Sciatic nerve (tissue), 2 donors: ENCODE measurements around the gene SLC9A5. TPM values are rescaled to one million over a fixed set of nuclear protein-coding genes. Genes with fewer than 3 reads are reported as not detected.

Experiments used
- ATAC-seq: fragments of 200-7000 bp; cut with Tn5 transposase; one replicate; pipeline ENCODE4 v1.9.1; 2020; ENCODE audit warnings: mild to moderate bottlenecking, moderate library complexity
- DNase-seq: peaks from one replicate; pipeline ENCODE4 v3.0.0-alpha.2; 2020; ENCODE audit warnings: low spot score
- intact Hi-C: fragments of 100-400 bp; cut with DNase I; formaldehyde crosslinking; loops from one replicate; pipeline ENCODE4 v1.14.2; 2022
- total RNA-seq: library from RNA; stranded (reverse); fragmentation: NEBNext Ultra II Directional; extraction: Animal tissue kit (Norgen Biotek cat#: 25700); gene quantifications from one replicate; pipeline ENCODE4 v1.2.1, GENCODE V29; 2021
- donor health status: DM: no; HTN: no; CAD: no.
- donor health status: DM: no; HTN: no; CAD: no.

Gene SLC9A5
- total RNA-seq, 1 donor from 2014 or later: 1.2 TPM

GRCh38 chr16:67252609-67253497 is 4.1 kb downstream of the SLC9A5 start:
- no peak for ATAC-seq
- no peak for DNase-seq
- intact Hi-C loops: no loop called here

- ATAC-seq (no peak), DNase-seq (no peak)
- intact Hi-C loops: no loop called here
Measured at GRCh38 chr16:67254801-67255552, 6.2 kb downstream of the SLC9A5 start.

GRCh38 chr16:67255553-67256221 is 6.9 kb downstream of the SLC9A5 start:
- no peak for DNase-seq
- intact Hi-C loops: no loop called here
- ATAC-seq: no peak

- ATAC-seq: no peak
- DNase-seq: no peak
- intact Hi-C loops: no loop called here
Measured at GRCh38 chr16:67256701-67257230, 8.0 kb downstream of the SLC9A5 start.

- intact Hi-C loops: no loop called here
- DNase-seq (no peak), ATAC-seq (no peak)
Measured at GRCh38 chr16:67257486-67258160, 8.8 kb downstream of the SLC9A5 start.

- ATAC-seq (no peak), DNase-seq (no peak)
- intact Hi-C loops: no loop called here
Measured at GRCh38 chr16:67258161-67258835, 9.5 kb downstream of the SLC9A5 start.

GRCh38 chr16:67259705-67260104 is 10.9 kb downstream of the SLC9A5 start:
- intact Hi-C loops: no loop called here
- ATAC-seq (no peak), DNase-seq (no peak)

- intact Hi-C loops: no loop called here
- ATAC-seq: peak; percentile 61
- no peak for DNase-seq
Measured at GRCh38 chr16:67260426-67261063, 11.8 kb downstream of the SLC9A5 start.

- intact Hi-C loops: no loop called here
Measured at GRCh38 chr16:67263201-67263600, 14.4 kb downstream of the SLC9A5 start.

GRCh38 chr16:67264277-67264676 is 15.5 kb downstream of the SLC9A5 start:
- DNase-seq: no peak
- intact Hi-C loops: no loop called here
- no peak for ATAC-seq

More at GRCh38 chr16:67263201-67263600, 14.4 kb downstream of the SLC9A5 start:
- DNase-seq: no peak
- ATAC-seq: no peak

GRCh38 chr16:67264866-67265265 is 16.1 kb downstream of the SLC9A5 start:
- intact Hi-C loops: no loop called here
- ATAC-seq (no peak), DNase-seq (no peak)

- DNase-seq (no peak), ATAC-seq (no peak)
- intact Hi-C loops: no loop called here
Measured at GRCh38 chr16:67265834-67266233, 17.1 kb downstream of the SLC9A5 start.

- peak; percentile 65 for ATAC-seq
- intact Hi-C loops: no loop called here
- no peak for DNase-seq
Measured at GRCh38 chr16:67268136-67268579, 19.4 kb downstream of the SLC9A5 start.

- DNase-seq (no peak), ATAC-seq (no peak)
- intact Hi-C loops: loop anchor here (5.0 kb wide), 1 partner anchor 193 kb away; no protein-coding TSS in a partner anchor
Measured at GRCh38 chr16:67269766-67270165, 21.0 kb downstream of the SLC9A5 start.

GRCh38 chr16:67270931-67271338 is 22.2 kb downstream of the SLC9A5 start:
- ATAC-seq: no peak
- intact Hi-C loops: loop anchor here (5.0 kb wide), 1 partner anchor 191 kb away; no protein-coding TSS in a partner anchor
- DNase-seq: no peak

- DNase-seq (no peak), ATAC-seq (peak; percentile 13)
- intact Hi-C loops: loop anchor here (5.0 kb wide), 1 partner anchor 191 kb away; no protein-coding TSS in a partner anchor
Measured at GRCh38 chr16:67271446-67271845, 22.7 kb downstream of the SLC9A5 start.

- intact Hi-C loops: no loop called here
- DNase-seq: no peak
- no peak for ATAC-seq
Measured at GRCh38 chr16:67275321-67275720, 26.5 kb downstream of the SLC9A5 start.
